Activated B cell treated with CpG ODN at 0.5 μM for 24 hours (primary cell): ENCODE results near the gene PLCXD1. TPM values are rescaled to one million over a fixed set of nuclear protein-coding genes. Genes with fewer than 3 reads are reported as not detected.
"Not testable (repeated sequence)": the region's sequence is repeated elsewhere in the genome, so short reads cannot be mapped to it uniquely, and the experiment has no call there.

Experiments
- ATAC-seq: fragments of 200-7000 bp; cut with Tn5 transposase; one replicate; pipeline ENCODE4 v1.10.0; 2021; ENCODE audit warnings: low read depth, mild to moderate bottlenecking, moderate library complexity
- CTCF ChIA-PET: fragments of 350-600 bp; sonication (Branson Sonifier 250); formaldehyde crosslinking; loops from one replicate; lab custom pipeline; 2021; ENCODE audit warnings: antibody characterized with exemption; lab: Charles Lee
- POLR2A ChIA-PET: fragments of 350-600 bp; sonication (Branson Sonifier 250); formaldehyde crosslinking; loops from one replicate; lab custom pipeline; 2021; ENCODE audit warnings: antibody characterized with exemption; lab: Charles Lee
- DNase-seq: peaks from one replicate; pipeline ENCODE4 v3.0.0; 2022
- H3K27ac Mint-ChIP-seq: one replicate; pipeline ENCODE4 v1.8.0; 2020; ENCODE audit warnings: mixed read lengths
- H3K27me3 Mint-ChIP-seq: one replicate; pipeline ENCODE4 v1.8.0; 2021; ENCODE audit warnings: mixed read lengths
- H3K36me3 Mint-ChIP-seq: one replicate; pipeline ENCODE4 v1.8.0; 2021; ENCODE audit warnings: low read depth, mixed read lengths
- H3K4me1 Mint-ChIP-seq: one replicate; pipeline ENCODE4 v1.8.0; 2021; ENCODE audit warnings: mixed read lengths
- H3K4me3 Mint-ChIP-seq: one replicate; pipeline ENCODE4 v1.8.0; 2020; ENCODE audit warnings: mild to moderate bottlenecking, mixed read lengths
- H3K9me3 Mint-ChIP-seq: one replicate; pipeline ENCODE4 v1.8.0; 2020; ENCODE audit warnings: mixed read lengths
- intact Hi-C: fragments of 100-400 bp; cut with micrococcal nuclease; formaldehyde crosslinking; loops from one replicate; pipeline ENCODE4 v1.15.1; 2024
- total RNA-seq: library from RNA; stranded (reverse); gene quantifications from 2 replicates; pipeline ENCODE4 v1.2.3, GENCODE V29; 2022
- TF ChIP-seq, protein P1 (sequence below): fragments of 200-600 bp; IDR thresholded peaks from one replicate; pipeline ENCODE4 v1.8.0; 2022; ENCODE audit warnings: antibody characterized with exemption, mild to moderate bottlenecking

PLCXD1 gene
- total RNA-seq, 1 donor from 2014 or later, result 23.8 TPM

DNA sequence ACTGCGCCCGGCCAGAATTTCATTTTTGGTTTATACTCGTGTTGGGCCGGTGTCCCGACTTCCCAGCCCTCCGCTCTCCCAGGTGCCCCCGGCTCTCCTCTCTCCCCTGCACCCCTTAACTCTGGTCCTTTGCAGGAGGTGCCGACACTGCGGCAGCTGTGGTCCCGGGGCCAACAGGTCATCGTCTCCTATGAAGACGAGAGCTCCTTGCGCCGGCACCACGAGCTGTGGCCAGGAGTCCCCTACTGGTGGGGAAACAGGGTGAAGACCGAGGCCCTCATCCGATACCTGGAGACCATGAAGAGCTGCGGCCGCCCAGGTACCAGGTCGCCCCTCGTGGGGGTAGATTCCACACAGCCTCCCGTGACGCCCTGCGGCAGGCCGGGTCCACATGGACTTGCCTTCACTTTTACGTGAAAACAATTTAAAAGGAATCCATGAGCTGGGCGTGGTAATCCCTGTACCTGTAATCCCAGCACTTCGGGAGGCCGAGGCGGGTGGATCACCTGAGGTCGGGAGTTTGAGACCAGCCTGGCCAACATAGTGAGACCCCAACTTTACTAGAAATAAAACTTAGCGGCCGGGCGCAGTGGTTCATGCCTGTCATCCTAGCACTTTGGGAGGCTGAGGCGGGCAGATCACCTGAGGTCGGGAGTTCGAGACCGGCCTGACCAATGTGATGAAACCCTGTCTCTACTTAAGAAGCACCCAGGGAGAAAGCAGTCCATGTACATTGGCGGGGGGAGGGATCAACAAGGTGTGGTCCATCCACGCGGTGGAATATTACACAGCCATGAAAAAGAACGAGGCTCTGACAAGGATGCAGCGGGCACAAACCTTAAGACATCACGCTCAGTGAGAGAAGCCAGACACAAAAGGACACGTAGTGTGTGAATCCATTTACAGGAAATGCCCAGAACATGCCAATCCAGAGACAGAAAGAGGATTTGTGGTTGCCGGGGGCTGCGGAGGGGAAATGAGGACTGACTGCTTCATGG is 12.0 kb downstream of the PLCXD1 start:
- no peak for DNase-seq
- H3K36me3 Mint-ChIP-seq, result peaks cover 69% of the 10 kb centered on the region
- POLR2A ChIA-PET, result no interaction called here
- H3K4me1 Mint-ChIP-seq, result no peaks in the 10 kb centered on the region
- TF ChIP-seq, protein P1, sequence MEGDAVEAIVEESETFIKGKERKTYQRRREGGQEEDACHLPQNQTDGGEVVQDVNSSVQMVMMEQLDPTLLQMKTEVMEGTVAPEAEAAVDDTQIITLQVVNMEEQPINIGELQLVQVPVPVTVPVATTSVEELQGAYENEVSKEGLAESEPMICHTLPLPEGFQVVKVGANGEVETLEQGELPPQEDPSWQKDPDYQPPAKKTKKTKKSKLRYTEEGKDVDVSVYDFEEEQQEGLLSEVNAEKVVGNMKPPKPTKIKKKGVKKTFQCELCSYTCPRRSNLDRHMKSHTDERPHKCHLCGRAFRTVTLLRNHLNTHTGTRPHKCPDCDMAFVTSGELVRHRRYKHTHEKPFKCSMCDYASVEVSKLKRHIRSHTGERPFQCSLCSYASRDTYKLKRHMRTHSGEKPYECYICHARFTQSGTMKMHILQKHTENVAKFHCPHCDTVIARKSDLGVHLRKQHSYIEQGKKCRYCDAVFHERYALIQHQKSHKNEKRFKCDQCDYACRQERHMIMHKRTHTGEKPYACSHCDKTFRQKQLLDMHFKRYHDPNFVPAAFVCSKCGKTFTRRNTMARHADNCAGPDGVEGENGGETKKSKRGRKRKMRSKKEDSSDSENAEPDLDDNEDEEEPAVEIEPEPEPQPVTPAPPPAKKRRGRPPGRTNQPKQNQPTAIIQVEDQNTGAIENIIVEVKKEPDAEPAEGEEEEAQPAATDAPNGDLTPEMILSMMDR, result no peak
- intact Hi-C loops, result no loop called here
- CTCF ChIA-PET, result no interaction called here
- H3K4me3 Mint-ChIP-seq, result no peak overlapping the region
- ATAC-seq, result no peak
- H3K9me3 Mint-ChIP-seq, result no peaks in the 10 kb centered on the region
- H3K27me3 Mint-ChIP-seq, result no peaks in the 10 kb centered on the region
- H3K27ac Mint-ChIP-seq, result no peak overlapping the region

- ATAC-seq (no peak), DNase-seq (no peak)
- H3K4me3 Mint-ChIP-seq, result no peak overlapping the region
- no peak overlapping the region for H3K27ac Mint-ChIP-seq
- H3K9me3 Mint-ChIP-seq, result no peaks in the 10 kb centered on the region
- ChIA-PET POLR2A (no interaction called here), CTCF (no interaction called here)
- intact Hi-C loops, result no loop called here
- peaks cover 65% of the 10 kb centered on the region for H3K36me3 Mint-ChIP-seq
- TF ChIP-seq, protein P1, result no peak
- H3K27me3 Mint-ChIP-seq, result no peaks in the 10 kb centered on the region
- no peaks in the 10 kb centered on the region for H3K4me1 Mint-ChIP-seq
These were observed 14.0 kb downstream of the PLCXD1 start for GRCh38 chrX:295136-295535.

- no peaks in the 10 kb centered on the region for H3K4me1 Mint-ChIP-seq
- H3K27me3 Mint-ChIP-seq, result no peaks in the 10 kb centered on the region
- CTCF ChIA-PET, result no interaction called here
- intact Hi-C loops, result no loop called here
- TF ChIP-seq, protein P1, result no peak
- POLR2A ChIA-PET, result no interaction called here
- no peak overlapping the region for H3K27ac Mint-ChIP-seq
- ATAC-seq, result no peak
- no peak overlapping the region for H3K4me3 Mint-ChIP-seq
- peaks cover 63% of the 10 kb centered on the region for H3K36me3 Mint-ChIP-seq
- no peak for DNase-seq
- H3K9me3 Mint-ChIP-seq, result no peaks in the 10 kb centered on the region
These were observed 17.8 kb downstream of the PLCXD1 start for GRCh38 chrX:298993-299392.

DNA sequence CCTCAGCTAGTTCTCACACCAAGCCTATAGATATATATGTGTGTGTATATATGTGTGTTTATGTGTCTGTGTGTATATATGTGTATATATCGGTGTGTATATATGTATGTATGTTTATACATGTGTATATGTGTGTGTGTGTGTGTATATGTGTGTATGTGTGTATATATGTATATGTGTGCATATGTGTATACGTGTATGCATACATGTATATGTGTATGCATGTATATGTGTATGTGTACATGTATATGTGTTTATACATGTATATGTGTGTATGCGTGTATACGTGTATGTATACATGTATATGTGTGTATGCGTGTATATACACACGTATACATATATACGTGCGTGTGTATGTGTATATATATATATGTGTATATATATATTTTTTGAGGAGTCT is 19.2 kb downstream of the PLCXD1 start:
- Mint-ChIP-seq H3K9me3 (no peaks in the 10 kb centered on the region), H3K27ac (no peak overlapping the region), H3K27me3 (no peaks in the 10 kb centered on the region), H3K4me3 (no peak overlapping the region), H3K36me3 (peaks cover 68% of the 10 kb centered on the region), H3K4me1 (no peaks in the 10 kb centered on the region)
- no peak for DNase-seq
- TF ChIP-seq, protein P1, result no peak
- intact Hi-C loops, result no loop called here
- ATAC-seq, result no peak
- POLR2A ChIA-PET, result no interaction called here
- CTCF ChIA-PET, result no interaction called here

GRCh38 chrX:302975-303374 is 21.8 kb downstream of the PLCXD1 start:
- CTCF ChIA-PET, result no interaction called here
- H3K4me1 Mint-ChIP-seq, result no peaks in the 10 kb centered on the region
- DNase-seq (no peak), ATAC-seq (no peak)
- H3K36me3 Mint-ChIP-seq, result peaks cover 69% of the 10 kb centered on the region
- intact Hi-C loops, result no loop called here
- H3K9me3 Mint-ChIP-seq, result no peaks in the 10 kb centered on the region
- TF ChIP-seq, protein P1, result no peak
- H3K27me3 Mint-ChIP-seq, result no peaks in the 10 kb centered on the region
- no peak overlapping the region for H3K27ac Mint-ChIP-seq
- H3K4me3 Mint-ChIP-seq, result no peak overlapping the region
- POLR2A ChIA-PET, result no interaction called here

- H3K27ac Mint-ChIP-seq, H3K27me3 Mint-ChIP-seq, ATAC-seq, H3K4me3 Mint-ChIP-seq, CTCF ChIA-PET, H3K4me1 Mint-ChIP-seq, H3K9me3 Mint-ChIP-seq, POLR2A ChIA-PET, DNase-seq, intact Hi-C loops: not testable (repeated sequence)
- peaks cover 73% of the 10 kb centered on the region for H3K36me3 Mint-ChIP-seq
These were observed 24.8 kb downstream of the PLCXD1 start for GRCh38 chrX:305781-306613.

DNA sequence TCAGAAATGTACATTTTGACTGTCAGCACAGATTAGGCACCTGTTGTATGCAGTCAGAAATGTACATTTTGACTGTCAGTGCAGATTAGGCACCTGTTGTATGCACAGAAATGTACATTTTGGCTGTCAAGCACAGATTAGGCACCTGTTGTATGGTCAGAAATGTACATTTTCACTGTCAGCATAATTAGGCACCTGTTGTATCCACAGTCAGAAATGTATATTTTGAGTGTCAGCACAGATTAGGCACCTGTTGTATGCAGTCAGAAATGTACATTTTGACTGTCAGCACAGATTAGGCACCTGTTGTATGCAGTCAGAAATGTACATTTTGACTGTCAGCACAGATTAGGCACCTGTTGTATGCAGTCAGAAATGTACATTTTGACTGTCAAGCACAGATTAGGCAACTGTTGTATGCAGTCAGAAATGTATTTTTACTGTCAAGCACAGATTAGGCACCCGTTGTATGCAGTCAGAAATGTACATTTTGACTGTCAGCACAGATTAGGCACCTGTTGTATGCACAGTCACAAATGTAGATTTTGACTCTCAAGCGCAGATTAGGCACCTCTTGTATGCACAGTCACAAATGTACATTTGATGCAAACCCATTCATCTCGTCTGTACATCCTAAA is 25.6 kb downstream of the PLCXD1 start:
- intact Hi-C loops, H3K4me3 Mint-ChIP-seq, DNase-seq, CTCF ChIA-PET, H3K27ac Mint-ChIP-seq, POLR2A ChIA-PET, H3K4me1 Mint-ChIP-seq, H3K27me3 Mint-ChIP-seq, ATAC-seq, H3K9me3 Mint-ChIP-seq: not testable (repeated sequence)
- H3K36me3 Mint-ChIP-seq, result peaks cover 73% of the 10 kb centered on the region
